Activated T-helper 1 cell treated with Interleukin-2 at 50 U/mL for 16 hours (primary cell): ENCODE measurements around the gene LMTK2.
"Not testable (repeated sequence)": the region's sequence is repeated elsewhere in the genome, so short reads cannot be mapped to it uniquely, and the experiment has no call there.

Experiments used
- DNase-seq: peaks from one replicate; pipeline ENCODE4 v3.0.0-alpha.2; 2020; ENCODE audit warnings: low read depth

LMTK2 gene

DNA sequence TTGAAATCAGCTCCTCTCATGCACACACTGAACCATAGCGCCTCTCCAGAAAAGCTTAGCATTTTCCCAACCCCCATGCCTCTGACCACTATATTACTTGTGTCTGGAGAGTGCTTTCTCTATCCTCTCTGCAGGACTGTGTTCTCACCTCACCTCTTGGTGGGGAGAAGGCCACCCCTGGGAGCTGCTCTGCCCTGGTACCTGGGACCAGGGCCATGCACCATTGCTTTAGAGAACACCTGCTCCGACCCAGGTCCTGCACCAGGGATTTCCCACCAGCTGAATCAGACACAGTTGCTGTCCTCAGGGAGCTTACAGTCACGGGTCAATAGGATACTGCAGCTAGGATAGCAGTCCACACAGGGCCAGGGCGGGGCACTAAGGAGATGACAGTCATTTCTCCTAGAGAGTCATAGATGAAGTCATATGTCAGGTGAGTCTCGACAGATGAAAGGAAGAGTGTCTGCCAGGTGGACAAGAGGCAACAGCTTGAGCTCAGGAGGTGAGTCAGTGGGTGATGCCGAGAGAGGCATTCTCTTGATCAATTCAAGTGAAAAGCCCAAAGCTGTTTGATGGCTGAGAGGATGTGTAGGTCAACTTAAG is 619 bp upstream of the LMTK2 start:
- DNase-seq: no peak

DNA sequence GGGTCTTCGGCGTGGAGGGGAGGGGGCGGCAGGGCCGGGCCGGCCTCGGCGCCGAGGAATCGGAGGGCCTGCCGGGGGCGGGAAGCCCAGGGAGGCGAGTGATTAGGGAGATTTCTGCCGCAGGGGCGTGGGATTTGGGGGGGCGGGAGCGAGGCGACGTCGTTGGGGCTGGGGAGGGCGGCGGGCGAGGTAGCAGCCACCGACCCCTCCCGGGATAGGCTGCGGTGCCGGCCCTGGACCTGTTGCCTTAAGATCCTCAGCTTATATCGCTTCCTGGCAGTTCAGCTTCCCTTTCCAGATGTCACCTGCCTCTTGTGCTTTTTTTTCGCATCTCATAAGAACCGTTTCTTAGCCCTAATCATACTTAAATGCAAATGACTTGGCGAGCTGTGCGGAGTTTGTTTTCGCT is 655 bp downstream of the LMTK2 start:
- DNase-seq: no peak

GRCh38 chr7:98110249-98111022 is 3.8 kb downstream of the LMTK2 start:
- no peak for DNase-seq

- no peak for DNase-seq
These were observed 5.4 kb downstream of the LMTK2 start for GRCh38 chr7:98112077-98112476.

DNA sequence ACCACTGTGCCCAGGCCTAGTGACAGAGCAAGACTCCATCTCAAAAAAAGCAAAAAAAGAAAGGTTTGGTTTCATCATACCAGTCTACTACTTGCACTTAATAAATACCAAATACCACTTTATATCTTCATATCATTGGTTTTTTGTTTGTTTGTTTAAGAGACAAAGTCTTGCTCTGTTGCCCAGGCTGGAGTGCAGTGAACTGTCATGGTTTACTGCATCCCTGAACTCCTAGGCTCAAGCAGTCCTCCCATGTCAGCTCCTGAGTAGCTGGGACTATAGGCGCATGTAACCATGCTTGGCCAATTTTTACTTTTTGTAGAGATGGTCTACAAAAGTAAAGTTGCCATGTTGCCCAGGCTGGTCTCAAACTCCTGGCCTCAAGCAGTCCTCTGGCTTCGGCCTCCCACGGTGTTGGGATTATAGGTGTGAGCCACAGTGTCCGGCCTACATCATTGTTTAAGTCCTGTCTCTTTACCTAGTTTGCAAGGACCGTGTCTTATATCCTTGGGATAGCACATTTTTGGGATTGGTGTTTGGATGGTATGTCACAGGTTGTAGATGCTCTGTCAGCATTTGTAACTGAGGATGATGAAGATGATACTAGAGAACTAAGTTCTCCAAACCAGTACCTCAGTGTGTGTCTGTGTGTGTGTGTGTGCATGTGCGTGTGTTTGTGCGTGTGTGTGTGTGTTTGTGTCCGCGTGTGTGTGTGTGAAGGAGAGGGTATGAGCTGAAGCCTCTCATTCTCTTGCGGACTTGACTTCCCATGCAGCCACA is 9.3 kb downstream of the LMTK2 start:
- DNase-seq: no peak

DNA sequence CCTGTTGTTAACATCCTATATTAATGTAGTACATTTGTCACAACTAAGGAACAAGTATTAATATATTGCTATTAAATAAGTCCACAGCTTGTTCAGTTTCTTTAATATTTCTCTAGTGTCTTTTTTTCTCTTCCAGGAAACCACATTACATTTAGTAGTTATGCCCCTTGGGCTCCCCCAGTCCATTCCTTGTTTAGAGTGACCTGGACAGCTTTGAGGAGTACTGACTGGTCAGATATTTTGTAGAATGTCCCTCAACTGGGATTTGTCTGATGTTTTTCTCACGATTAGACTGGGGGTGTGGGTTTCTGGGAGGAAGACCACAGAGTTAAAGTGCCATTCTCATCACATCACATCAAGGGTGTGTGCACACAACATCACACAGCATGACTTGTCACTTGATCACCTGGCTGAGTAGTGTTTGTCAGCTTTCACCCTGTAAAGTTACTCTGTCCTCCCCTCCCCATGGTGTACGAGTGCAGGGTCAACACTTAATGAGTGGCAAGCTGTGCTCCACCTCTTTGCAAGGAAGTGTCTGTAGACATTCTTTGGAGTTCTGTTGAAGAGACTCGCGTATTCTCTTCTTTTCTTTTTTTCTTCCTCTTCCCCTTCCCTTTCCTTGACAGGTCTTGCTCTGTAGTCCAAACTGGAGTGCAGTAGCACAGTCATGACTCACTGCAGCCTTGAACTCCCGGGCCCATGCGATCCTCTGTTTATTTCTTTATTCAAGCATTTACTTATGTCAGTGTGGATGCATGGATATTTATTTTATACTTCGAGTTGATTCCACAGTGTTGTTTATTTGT is 10.2 kb downstream of the LMTK2 start:
- no peak for DNase-seq

DNA sequence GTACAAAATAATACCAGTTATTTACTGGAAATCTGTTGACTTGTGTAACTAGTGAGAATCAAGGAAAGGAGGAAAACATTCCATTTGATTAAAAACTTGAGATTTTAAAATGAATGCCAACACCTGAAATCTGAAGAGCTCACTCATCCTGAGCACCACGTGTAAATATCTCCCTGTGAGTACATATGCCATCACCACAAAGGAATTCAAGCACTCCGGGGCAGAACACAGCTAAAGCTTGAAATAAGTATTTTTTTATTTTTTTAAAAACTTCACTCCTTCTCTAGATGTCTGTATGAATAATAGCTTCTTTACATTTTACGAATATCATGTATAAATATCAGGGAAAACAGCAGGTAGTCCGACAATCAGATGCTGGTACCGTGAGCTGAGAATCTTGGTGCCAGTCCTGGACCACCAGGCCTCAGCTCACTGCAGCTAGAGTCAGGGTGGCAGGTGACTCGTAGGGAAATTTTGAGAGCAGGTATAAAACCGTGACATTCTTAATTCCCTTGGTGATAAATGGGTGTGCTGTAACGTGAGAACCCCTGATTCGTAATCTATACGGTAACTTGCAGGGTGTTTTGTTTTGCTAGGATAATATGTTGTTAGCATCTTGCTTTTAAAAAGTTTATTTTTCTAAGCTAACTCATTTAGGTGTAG is 12.7 kb downstream of the LMTK2 start:
- DNase-seq: no peak

- DNase-seq: no peak
These were observed 13.9 kb downstream of the LMTK2 start for GRCh38 chr7:98120559-98120958.

GRCh38 chr7:98121388-98121787 is 14.7 kb downstream of the LMTK2 start:
- DNase-seq: not testable (repeated sequence)

- no peak for DNase-seq
These were observed 16.7 kb downstream of the LMTK2 start for GRCh38 chr7:98123365-98123696.

DNA sequence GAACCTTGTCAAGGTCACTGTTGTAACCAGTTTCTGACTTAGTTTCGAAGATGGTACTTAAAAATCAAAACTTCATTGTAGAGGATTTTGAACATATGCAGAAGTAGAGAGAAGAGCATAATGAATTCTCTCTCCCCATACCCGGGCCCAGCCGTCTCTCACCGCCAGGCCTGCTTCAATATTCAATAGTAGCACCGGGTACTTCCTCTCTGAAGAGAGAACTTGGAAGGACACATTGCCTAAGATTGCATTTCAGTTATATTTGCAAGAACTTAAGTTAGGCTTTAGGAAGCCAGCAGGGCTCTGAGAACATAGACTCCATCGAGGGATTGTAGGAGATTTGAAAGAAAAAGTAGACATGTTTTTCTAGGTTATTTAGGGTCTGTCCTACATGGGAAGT is 19.1 kb downstream of the LMTK2 start:
- no peak for DNase-seq

DNA sequence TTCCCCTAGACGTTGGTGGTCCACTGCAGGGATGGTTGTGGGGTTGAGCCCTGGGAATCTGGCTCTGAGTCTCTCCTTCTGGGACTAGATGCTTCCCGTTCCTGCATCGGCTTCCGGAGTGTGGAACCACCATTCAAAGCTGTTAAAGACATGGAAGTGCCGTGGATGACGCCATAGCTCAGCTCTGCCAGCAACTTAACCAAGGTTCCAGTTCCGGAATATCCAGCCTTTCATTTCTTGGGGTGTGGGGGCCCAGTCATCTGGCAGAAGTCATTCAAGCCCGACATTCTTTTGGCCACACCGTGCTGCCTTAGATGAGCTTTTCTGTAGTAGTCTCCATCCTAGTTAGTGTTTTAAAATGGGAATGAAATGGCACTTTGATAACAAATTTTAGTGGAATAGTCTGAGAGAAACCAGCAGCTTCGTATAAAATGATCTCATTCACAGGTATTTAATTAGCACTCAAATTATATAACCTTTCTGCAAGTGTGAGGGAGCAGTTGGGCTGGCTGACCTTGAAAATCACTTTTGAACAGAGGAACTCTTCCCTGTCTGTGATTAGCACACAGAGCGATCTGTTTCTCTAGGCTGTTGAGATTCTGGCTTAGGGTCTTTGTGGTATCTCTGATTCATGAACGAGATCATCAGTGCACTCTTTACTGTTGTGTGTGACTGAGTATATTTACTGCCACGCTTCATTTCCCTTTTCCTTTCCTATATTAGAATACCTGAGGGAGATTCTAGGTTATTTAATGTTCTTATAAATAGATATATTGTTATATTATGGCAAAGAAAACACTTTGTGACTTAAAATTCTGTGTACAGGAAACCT is 19.9 kb downstream of the LMTK2 start:
- no peak for DNase-seq

- DNase-seq: no peak
These were observed 21.7 kb downstream of the LMTK2 start for GRCh38 chr7:98128346-98128745.

DNA sequence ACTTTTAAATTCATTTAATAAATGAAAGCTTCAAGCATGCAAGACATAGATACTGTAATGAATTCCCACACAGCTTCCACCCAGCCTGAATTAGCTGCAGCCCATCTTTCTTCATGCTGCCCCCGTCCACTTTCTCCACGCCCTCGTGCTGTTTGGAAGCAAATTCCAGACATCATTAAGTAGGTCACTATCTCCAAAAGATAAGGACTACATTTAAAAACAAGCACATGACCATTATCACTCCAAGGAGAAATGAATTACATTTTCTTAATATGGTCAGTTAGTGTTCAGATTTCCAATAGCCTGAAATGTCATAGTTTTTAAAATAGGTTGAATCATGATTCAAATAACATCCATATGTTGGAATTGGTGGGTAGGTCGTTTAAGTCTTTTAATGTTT is 24.3 kb downstream of the LMTK2 start:
- DNase-seq: no peak

DNA sequence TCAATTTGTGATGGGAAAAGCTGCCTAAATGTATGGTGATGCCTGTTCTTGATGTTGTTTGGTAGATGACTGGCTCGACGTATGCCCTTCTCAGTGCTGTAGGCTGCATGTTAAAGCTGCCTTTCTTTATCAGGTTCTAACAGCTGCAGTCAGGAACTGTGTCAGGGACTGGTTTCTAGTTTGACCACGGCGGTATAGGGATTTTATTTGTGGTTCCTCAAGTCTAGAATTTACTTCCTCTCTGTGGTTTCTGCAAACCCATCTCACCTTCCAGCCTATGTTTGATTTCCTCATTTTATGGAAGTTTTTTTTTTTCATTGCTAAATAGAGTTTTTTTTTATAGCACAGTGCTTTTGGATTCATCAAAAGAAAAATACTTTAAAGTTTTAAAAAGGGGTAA is 26.5 kb downstream of the LMTK2 start:
- DNase-seq: no peak

DNA sequence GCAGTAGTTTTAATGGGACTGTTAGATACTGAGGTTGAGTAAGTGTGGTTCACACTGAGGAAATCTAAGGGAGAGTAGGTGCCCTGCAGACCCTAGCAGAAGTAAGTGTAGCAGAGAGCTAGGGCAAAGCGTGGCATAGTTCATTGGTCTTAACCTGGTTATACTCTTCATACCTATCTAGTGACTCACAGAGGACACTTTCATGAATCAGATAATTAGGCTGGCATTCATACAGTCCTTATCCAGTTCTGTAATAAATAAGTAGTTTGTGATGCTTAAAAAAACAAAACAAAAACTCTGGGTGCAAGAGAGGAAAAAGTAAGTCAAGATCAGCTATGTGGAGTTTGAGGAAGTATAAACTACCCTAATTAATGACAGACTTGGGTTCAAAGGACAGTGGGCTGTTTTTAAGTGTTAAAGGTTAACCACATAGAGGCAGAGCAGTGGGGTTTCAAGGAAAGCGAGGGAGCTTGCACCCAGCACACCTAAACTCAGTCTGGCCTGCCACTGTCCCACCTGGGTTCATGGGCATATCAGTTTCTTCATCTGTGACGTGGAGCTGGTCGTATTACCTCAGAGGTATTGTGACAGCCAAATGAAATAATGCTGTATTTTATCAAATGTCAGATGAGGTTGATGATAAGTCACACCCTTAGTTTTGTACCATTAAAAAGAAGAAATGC is 27.1 kb downstream of the LMTK2 start:
- no peak for DNase-seq

DNA sequence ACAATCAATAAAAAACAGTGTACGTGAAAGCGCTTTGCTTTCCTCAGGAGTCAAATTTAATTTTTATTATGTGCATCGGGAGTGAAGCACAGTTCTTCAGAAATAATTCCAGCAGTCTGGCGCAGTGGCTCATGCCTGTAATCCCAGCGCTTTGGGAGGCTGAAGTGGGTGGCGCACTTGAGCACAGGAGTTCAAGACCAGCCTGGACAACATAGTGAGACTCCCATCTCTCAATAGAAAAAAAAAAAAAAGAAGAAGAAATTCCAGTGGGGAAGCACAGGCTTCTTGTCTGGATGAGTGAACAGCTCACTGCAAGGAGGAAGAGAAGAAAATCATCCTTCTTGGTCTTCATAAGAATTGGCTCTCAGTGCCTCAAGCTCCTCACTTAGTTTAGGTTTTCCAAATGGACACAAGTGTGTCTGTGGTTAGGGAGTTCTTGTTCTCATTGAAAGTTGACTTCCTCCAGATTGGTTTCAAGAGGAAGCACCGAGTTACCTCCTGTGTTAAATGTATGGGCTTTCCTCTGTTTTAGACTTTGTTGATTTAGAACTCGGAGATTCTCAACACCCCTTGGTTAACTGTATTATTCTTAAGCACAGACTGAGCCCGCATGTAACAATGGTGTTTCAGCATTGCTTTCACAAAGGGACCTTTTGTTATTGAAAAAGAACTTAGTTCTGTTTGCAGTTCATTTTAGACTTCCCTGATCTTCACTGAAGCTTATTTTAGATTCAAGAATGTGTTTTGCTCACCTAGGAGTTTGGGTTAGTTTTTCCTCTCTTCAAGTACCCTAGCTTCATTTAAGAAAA is 28.0 kb downstream of the LMTK2 start:
- DNase-seq: no peak

DNA sequence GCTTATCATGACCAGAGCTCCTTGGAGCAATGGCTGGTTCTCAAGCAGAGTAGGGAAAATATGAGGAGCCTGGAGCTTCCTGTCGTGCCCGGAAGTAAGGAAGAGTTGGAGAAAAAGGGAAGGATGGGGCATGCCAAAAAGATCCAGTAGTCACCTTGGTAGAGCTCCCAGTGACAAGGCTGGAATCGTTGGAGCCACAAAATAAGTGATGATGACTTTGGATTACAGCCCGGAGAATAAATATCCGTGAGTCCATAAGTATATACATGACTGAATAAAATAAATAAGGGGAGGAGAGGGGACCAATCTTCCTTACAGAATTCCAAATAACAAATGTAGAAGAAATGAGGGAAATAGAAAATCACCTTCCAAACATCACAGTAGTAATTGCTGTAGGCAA is 29.3 kb downstream of the LMTK2 start:
- no peak for DNase-seq

DNA sequence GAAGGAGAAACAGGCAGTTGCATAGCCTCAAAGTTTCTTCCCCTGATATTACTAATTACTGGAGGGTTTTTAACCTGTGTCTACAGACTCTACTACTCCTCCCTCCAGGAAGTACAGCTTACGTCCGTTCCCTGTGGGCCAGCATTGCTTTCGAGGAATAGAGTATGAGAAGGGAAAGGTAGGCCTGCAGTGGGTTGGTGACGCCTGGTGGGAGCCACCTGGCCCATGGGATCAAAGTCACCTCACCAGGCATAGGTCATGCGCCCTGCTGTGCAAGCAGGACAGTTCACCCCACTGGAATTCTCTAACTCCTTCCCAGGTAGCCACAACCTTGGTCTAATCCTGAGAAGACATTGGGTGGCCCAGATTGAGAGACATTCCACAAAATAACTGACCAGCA is 29.8 kb downstream of the LMTK2 start:
- no peak for DNase-seq
